Middle frontal gyrus (tissue), 1 donor: ENCODE results near the gene FEM1B.

Source experiments
- DNase-seq: peaks from one replicate; pipeline ENCODE4 v3.0.0-alpha.2; 2015; ENCODE audit warnings: low spot score; ENCODE audit errors: extremely low spot score

The FEM1B gene

DNA sequence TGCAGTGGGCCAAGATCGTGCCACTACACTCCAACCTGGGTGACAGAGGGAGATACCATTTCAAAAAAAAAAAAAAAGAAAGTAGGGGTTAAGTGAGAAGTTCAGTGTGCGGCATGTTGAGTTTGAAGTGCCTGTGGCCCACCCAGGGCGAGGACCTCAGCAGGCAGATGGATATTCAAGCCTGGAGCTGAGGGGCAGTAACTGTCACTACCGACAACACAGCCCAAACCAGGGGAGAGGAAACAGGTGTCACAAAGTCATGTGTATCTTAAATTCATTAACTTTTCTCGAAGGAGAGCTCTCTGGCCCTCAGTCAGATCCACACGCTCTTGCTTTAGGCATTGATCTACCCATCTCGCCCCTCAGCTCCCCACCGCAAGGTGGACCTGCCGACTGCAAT lies 45.3 kb downstream of the FEM1B start:
- DNase-seq: no peak

DNA sequence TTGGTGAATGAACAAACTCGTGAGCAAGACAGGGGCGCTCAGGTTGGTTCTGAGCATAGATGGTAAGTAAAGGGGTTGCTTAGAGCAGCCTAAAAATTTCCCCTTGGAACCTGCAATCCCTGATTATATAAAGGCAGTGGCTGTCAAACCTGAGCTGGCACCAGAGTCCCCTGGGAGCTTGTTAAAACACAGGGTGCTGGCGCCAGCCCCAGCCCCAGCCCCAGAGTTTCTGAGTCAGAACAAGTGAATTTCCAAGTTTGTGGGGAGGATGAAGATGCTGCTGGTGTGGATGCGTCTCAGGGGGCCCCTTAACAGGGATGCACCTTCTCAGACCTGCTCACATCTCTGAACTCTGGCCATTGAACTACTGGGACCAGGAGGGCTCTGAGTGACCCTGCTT lies 48.2 kb downstream of the FEM1B start:
- no peak for DNase-seq

DNA sequence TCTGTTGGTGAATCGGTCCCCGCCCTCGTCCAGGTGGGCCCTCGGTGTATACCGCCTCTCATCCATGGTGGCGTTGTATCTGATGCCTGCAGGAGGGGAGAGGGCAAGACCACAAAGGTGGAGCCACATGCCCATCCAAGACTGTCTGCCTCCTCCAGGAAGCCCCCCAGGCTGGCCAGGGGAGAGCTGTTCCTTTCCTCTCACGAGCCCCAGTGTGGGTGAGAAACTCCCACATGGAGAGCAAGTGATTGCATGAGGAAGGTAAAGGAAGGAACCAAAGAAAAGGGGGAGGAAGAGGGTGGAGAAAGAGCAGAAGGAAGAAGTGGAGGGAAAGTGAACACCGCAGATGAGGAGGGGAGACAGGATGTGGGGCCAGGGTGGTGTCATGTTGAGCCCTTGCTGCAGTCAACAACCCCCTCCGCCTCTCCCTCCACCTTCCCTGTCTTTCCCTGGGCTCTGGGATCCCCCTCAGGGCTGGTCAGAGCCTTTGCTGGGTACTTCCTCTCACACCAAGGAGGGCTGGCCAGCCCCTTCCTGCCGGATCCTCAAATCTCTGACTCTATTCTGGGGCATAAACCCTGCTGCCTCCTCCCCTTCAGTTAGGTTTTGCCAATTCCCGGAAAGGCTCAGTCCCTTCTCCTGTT lies 49.3 kb downstream of the FEM1B start:
- no peak for DNase-seq

DNA sequence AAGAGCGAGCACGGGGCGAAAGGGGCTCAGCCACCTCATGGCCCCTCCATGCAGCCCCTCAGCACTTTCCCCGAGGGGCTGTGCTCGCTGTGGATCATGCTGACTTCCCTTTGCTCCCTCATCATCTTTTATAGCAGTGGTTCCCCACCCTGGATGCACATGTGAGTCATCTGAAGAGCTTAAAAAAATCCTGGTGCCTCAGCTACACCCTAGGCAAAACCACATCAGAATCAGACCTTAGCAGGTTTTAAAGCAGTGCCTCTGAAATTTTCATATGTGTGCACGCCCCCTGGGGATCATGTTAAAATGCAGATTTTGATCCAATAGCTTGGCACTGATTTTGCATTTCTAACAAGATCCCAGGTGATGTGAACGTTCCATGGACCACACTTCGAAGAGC lies 50.9 kb downstream of the FEM1B start:
- no peak for DNase-seq

DNA sequence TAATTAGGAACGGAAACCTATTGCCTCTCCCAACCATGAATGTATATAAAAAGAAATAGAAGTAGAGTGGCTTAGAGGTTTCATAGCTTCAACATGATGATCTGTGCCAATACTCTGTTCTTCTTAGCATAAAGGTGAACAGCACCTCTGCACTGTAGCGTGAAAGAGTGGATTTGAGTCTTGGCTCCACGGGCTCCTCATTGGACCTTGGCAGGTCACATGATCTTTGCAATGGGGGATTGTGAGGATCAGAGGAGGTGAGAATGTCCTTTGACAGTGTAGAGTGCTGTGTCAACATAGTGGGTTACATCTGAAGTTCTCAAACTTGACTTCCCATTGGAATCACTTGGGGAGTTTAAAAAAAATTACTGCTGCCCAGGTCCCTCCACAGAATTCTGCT lies 51.4 kb downstream of the FEM1B start:
- DNase-seq: no peak

DNA sequence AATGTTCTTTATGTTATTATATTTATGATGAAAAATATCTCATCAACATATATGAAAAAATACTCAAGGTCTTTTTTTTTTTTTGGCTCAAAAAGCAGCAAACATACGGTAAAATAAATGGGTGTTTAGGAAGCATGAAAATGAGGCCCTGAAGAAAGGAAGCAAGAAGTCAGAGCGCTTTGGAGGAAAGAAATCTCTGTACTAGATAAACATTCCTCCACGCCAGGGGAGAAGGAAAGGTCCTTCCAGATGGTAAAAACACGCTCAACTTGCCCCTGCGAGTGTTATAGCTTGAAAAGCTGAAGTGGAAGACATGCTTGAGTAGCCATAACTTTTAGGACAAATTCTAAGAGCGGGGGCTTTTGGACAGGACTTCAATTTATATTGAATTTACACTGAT lies 52.9 kb downstream of the FEM1B start:
- no peak for DNase-seq

DNA sequence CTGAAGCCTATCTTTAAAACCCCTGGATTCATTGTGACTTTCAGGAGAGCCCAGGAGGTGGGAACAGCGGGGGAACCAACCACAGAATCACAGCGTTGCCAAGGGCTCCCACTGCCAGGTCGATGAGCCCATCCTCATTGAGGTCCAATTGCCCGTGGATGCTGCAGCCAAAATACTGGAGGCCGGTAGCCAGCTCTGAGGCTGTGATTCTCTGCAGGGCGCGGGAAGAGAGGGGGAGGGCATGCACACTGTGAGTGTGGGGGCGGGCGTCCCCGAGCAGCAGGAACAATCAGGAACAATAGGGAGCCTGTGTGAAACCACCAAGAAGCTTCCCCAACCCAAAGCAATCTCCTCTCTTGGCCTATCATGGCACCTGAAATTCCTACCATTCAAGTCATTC lies 53.4 kb downstream of the FEM1B start:
- DNase-seq: no peak

DNA sequence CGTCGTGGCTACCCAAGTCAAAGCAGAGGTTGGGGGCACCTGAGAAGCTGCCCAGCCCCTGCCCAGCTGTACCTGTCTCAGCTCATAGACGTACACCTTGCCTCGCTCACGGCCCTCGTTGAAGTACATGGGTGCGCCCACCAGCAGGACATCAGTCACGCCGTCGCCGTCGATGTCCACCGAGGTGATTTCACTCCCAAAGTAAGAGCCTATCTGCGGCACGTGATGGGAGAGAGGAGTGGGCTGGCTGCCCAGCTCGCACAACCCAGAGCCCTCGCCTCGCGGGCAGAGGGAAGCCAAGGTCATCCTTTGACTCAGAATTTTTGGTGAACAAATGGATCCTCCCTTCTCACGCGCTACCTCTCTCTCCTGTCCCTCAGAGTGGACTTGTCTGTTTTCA lies 54.7 kb downstream of the FEM1B start:
- no peak for DNase-seq

DNA sequence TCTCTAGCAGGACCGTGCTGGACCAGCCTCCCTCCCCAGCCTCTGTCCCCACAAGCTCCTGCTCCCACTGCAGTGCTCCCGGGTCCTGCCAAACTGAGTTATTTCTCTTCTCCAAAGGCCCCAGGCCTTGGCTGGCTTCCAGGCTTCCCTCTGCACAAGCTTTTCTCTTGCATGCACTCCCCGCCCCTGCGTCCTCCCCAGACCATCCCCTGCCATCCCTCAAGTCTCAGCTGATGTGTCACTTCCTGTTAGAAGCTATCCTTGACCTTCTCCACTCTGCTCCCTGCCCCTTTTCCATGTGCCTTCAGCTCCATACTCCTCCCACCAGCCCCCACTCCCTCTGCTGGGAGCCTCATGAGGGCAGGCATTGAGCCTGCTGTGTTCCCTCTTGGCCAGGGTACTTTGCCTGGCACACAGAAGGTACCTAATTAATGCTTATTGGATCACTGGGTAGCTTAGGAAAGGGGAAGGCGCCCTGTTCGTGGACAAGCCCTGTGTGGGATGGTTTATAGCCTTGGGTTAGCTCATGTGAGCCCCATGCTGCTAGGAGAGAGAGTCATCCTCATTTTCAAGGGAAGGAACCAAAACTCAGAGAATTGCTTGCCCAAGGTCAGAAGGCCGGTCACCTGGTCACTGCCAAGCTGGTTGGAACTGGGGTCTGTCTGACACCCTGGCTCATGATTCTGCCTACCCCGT lies 56.4 kb downstream of the FEM1B start:
- DNase-seq: no peak

DNA sequence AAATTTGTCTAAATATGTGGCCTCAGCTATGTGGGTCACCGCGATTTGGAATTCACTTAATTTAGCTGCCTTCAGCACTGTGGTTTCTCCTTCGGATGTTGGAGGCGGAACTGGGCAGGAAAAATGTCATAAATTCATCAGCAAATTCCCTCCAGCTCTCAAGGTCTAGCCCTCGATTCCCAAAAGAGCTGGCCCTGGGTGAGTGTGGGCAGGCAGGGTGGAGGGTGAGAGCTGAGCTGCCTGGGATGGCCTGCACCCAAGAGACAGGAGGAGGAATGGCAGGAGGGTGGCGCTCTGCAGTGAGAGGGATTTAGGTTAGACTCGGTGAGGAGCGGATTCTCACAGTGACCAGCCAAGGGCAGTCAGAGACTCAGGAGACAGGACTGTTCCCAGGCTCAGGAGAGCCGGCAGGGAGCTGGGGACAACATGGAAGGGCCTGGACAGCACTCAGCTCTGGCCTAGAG lies 57.1 kb downstream of the FEM1B start:
- no peak for DNase-seq

DNA sequence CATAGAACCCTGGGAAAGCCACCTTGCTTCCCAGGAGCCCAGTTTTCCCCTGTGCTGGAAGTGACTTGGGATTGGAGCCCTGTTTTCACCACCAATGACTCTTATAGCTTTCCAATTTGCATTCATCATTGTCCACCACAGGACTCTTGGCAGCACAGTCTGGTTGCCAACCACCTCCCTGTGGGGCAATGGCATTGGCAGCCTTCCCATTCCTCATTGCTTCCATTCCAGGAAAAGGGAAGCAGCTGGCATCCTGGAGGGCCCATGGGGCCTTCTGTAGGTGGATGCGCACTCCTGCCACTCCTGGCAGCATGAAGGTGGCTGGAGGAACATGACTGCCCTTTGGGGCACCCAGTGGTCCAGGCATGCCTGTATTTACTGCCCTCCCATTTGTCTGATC lies 57.7 kb downstream of the FEM1B start:
- DNase-seq: no peak

DNA sequence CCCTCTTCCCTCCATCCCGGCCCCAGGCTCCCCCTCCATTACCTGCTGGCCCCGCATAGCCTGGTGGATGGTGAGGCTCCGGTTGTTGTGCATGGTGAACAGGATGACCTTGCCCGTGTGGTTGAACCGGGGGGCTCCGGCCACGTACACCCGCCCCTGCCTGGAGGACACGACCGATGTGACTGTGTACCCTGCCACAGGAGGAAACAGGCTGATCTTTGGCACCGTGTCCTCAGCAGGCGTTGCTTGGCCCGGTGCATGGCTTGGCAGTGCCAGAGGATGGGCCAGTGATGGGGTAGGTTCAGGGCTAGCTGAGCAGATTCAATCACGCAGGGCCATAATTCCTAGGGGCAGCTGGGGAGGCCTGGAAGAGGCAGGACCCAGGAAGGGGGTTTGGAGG lies 58.1 kb downstream of the FEM1B start:
- no peak for DNase-seq

DNA sequence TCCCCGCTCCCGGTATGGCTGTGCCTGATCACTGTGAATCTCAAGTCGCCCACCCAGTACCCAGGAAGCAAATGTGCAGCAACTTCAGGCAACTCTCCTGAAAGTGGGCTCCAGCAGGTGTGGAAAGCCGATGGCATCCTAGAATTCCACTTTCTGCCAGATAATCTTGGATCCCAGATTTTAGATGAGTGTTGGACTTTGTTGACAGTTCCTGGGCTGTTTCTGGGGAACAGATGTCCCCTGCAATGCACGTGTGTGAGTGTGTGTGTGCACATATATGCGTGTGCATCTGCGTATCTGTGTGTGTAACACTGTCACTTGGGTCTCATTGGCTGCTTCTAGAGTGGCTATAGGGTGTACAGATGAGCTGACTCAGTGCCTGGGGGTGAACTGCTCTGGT lies 59.0 kb downstream of the FEM1B start:
- no peak for DNase-seq

DNA sequence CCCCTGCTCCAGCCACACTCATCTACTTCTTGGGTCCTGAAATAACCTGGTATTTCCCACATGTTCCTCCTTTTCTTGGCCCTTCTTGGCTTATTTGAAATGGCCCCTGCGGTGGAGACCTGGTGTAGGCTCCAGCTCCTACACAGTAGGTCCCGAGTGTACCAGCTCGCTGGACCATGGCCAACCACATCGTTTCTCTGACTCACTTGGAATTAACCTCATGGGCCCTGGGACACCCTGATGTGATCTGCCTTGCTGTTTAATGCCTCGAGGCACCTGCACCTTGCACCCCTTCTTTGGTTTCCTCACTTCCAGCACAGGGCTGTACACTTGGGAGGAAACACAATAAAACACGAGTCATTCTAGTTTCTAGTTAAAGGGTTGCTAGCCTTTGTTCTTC lies 60.3 kb downstream of the FEM1B start:
- no peak for DNase-seq

DNA sequence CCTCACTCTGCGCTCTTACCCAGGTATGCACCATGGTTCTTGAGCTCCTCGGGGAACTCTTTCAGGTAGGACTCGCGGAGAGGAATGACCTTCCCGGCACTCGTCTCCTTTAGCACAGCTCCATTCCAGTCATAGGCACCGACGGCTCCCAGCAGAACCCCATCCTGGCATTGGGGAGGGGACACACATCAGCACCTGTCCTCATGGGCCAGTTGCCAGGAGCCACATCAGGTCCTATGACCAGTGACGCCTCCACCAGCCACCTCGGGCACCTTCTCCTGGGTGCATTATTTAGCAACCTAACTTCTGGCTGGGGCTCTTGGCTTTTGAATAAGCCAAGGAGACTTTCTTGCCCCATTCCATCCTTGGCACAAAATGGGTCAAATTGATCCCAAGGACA lies 61.9 kb downstream of the FEM1B start:
- no peak for DNase-seq

DNA sequence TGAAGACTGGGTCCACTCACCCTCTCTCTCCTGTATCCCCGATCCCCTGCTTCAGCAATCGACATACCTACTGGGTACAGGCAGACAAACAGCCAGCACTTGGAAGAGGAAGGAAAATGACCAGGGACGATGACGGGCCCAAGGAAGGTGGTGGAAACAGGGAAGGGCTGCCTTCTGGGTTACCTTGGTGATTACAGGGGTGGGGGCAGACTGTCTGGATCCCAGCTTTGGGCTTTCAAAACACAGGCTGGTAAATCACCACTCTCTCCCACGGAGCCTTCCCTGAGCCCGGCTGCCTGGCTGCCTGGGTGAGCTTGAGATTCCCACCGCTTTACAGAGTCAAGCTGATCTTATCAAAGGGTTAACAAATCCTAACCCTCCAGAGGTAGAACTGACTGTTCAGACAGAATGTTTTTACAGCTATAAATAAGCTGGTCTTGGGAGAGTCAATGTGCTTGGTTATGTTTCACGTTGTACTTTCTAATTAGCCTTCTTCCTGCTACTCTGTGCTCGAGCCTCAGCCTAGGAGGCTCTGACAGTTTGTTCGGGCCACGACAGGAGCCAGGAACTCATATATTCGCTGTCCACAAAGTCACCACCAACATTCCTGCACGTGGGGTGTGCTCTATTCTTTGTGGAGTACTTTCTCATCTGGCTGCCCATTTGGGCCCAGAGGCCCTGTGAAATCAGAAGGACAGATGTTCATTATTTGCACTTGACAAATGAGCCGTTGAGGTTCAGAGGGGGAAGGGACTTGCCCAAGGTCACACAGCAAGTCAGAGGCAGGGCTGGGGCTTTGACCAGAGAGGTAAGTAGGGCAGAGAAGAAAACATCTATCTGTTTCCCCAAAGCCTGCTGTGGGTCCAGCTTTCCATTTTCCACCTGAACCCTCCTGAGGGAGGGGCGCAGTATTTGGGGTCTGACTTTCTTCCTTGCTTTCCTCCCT lies 63.5 kb downstream of the FEM1B start:
- no peak for DNase-seq

DNA sequence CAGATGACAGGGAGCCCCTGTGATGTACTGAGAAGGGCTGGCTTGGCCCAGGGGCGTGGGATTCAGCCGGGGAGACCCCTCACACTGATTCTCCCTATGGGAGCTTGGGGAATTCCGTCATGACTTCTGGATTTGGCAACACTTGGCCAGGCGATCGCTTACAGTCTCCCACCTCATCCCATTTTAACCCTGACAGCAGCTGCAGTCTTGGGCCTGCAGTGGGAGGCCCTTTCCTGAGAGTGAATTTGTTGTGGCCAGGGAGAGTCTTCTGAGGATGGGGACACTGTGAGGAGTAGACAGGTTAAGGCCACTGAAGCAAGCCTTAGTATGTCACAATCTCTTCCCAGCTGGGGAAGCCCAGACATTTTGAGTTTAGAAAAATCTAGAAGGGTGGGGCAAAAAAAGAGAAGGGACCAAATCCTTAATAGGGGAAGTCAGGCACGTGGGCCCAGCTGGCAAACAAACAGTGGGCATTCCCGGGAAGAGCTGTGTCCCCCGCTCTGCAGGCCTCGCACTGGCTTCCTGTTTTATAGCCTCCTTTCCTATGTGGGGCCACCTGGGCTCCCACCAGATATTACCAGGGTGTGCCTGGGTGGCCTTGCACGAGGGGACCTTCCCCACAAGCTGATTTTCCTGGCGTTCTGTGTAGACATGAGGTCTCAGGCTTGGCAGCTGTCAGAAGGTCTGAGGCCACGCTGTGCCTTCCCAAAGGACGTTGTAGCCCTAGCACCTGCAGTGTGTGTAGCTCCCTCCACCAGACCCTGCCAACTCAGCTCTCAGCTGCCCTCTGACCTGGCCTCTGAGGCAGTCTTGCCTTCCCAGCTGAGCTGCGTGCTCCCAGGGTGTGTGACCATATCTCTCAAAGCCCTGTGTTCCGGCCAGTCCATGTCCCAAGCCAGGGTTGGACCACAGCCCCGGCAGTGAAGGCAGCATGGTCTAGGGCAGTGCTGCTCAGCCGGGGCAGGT lies 64.5 kb downstream of the FEM1B start:
- DNase-seq: no peak

DNA sequence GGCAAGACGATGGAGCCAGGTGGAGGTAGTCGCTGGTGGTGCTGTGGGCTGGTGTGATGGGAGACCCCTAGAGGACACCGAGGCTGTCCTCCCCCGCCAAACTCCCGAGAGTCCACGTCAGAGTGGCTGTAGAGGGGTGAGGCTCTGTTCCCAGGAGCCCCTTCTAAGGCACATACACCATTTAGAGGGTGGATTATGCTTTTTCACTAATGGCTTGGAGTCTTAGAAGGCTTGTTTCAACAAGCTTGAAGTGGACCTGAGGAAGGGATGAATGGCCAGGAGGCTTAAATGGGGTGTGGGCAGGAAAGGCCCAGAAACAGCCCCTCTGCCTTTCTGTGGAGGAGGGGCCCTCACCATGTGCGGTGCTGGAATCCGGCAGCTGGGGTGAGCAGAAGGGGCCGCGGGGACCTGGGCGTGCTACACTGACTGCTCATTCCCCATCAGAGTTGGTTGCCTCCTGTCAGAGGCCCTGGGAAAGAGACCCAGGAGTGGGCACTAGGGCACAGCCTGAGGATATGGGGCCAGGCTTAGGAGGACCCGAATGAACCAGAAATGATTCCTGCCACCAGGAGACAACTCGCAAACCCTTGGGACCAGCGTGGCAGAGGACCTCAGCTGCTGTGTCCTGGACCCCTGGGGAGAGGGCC lies 66.2 kb downstream of the FEM1B start:
- no peak for DNase-seq

DNA sequence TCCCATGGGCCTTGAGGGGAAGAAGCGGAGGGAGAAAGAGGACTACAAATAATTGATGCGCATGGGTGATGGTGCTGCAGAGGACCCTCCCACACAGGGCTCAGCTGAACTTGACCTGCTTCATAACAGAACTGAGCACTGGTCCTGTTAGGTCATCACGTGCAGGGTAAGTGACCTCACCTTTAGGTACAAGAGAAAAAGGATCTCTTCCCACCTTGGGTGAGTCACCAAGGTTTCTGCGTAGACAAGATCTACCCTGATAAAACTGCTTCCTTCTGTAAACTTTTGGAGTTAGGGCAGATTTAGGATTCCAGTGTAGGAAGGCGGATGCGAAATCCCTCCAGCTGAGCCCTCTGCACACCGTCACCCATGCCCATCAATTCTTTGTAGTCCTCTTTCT lies 67.1 kb downstream of the FEM1B start:
- no peak for DNase-seq
